HG03280 (cell line): ENCODE measurements around the gene FHOD3.
"Not testable (repeated sequence)": the region's sequence is repeated elsewhere in the genome, so short reads cannot be mapped to it uniquely, and the experiment has no call there.

ENCODE experiments used
- ATAC-seq: cut with Tn5 transposase; IDR thresholded peaks from one replicate; pipeline ENCODE4 v1.9.1; 2021; ENCODE audit warnings: mild to moderate bottlenecking, moderate library complexity; ENCODE audit not compliant: unreplicated experiment

Gene FHOD3

DNA sequence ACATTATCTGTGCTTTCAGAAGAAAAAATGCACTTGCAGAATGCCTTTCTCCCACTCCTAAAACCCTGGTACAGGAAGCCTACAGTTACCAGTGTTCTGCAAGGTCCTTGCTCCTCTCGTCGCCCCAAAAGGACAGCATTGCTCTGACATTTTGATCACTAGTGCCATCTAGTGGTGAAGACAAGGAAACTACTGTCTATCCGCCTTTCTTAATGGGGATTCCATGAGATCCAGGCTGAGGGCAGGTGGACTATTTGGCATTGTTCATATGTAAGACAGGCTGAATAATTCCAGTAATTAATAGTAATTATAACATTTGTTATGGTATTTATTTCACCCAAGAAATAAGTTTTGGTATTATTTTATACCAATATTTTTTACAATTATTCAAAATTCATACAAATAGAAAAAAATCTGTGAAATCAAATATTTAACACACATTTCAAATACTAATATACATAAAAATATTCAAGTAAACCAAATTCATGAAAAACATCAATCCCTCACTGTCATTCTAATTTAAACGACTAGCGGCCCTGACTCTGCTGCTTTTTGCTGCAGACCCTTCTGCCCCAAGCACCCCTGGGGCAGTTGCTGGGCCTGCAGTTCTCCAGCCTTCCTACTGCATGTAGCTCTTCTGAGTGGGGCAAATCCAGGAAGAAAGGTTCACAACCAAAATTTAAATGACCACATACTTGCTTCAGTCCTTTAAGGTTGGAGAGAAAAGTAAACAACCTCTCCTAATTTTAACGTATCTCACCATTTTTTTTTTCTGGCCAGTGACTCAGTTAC, 512.3 kb downstream of the FHOD3 start:
- peak; percentile 98 for ATAC-seq

DNA sequence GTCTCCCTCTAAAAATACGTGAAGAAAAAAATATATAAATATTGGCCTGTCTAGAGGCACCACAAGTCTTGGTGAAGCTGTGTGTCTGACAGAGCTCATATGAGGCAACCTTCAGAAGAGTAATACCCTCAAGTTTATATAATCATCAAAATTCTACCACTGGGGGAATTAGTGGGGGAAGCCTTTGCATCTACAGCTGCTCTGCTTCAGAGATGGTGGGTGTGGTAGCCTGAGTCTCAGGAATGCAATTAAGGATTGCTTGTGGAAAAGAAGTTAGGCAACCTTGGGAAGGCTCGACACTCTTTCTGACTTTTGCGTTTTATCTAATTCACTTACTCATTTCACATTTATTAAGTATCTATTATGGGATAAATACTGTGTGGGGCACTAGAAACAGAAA, 513.9 kb downstream of the FHOD3 start:
- ATAC-seq, result no peak

DNA sequence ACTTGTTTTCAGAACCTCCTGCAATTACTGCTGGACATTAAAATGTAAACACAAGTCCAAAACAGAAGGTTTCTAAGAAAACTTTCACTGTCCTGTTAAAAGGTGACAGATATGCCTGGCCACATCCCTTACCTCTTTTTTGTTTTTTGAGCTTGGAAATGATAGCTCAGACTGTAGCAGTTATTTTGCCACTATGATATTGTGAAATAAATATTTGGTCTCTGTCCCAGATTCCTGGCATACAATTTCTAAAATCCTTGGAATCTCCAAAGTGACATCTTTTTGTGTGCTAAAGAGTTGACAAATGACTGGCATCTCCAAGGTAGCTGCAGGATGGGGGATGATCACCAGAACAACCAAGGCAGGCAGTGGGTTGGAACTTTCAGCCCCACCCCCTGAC, 514.4 kb downstream of the FHOD3 start:
- ATAC-seq, result no peak

DNA sequence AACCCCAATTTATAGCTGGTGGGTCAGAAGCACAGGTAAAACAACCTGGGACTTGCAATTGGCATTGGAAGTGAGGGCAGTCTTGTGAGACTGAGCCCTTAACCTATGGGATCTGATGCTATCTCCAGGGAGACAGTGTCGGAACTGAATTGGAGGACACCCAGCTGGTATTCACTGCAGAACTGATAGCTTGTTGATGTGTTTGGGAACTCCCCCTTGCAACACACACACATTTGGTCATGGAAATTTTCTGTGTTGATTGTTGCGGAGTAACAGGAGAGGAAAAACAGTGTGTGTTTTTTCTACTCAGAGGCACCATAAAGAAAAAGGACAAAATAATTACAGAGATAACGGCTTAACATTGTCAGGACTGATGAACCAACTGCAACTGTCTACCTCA, 515.2 kb downstream of the FHOD3 start:
- no peak for ATAC-seq

DNA sequence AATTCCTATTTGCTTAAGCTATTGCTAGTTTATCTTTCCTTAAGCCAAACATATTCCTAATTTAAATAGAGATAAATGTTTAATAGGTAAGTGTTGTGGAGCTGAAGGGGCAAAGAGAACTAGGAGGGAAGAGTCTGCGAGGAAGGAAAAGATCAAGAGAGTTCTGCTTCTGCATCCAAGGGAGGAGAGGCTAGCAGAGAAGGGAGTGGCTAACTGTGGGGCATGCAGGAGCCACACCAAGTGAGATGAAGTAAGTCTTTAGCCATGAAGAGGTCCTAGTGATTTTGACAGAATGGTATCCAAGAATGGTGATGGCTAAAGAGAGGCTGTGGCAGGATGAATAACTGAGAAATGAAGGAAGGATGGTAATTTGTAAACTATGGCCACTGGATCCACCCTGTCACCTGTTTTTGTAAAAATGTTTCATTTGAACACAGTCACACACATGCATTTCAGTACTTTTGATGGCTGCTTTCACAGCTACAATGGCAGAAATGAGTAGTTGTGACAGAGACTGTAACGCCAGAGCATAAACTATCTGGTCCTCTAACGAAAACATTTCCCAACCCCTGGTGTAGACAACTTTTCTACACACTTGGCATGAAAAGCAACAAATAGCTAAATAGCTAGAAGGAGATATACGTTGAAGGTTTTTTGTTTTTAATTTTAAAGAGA, 515.7 kb downstream of the FHOD3 start:
- no peak for ATAC-seq

DNA sequence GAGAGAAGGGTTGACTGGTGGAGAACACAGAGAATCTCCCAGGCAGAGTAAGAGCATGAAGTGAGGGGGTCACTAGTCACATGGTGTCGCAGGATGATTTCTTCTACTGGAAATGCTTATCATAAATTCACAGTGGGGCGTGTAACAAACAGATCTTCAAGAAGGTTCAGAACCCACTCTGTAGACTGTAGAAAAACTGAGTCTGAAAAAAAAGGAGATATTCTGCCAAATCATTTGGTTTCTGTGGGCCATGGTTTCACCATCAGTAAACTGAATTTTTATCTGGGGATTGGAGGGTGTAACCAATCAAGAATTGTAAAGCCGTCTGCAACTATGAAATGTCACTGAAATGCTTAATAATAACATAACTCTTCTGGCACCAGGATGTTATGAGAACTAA, 516.3 kb downstream of the FHOD3 start:
- ATAC-seq, result no peak

DNA sequence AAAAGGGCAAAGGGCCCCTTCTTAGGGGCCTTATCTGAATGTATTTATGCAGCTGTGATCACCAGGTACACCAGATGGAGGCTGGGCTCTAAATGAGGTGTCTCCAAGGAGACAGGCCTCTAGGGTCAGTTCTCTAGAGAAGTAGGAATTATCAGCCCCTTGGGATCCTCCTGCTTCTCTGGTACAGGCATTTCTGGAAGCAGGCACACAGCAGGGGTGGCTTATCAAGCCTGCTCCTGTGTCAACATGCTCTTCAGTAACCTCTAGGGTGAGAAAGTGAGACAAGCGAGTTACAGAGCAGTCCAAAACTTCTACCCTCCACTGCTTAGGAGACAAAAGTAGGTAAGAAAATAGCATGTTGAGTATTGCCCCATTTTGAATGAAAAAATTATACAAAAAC, 517.5 kb downstream of the FHOD3 start:
- no peak for ATAC-seq

DNA sequence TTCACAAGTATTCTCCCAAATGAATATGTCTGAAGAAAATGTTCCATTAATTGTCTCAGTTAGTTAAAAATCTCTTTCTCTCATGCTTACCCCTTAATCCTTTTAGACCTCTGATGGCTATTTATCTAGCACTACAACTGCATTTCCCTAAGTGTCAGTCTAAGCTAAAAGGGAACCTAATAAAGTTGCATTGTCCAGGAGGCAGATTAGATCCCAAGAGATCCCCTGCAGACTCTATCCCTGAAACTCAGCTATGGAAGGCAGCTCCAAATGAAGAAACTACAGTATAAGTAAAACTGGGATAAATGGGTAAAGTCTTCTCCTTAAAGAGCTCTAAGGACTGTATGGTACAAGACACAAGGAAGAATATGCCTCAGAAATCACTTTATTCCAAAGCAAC, 518.6 kb downstream of the FHOD3 start:
- not testable (repeated sequence) for ATAC-seq

DNA sequence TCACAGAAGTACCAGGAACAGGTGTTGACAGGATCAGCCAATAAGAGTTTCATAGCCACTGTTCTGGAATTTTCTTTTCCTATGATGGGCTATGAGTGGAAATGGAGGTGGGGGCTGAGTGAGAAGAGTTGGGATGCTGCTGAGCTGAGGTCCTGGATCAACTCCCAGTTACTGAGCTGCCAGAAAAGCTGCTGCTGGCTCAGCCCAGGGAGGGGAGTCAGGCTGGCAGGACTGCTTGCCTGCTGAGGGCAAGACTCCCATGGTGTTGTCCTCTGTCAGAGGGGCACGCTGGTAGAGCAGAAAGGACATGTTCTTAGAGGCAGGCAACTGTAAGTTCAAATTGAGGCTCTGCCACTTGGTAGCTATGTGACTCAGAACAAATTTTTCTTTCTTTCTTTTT, 519.5 kb downstream of the FHOD3 start:
- ATAC-seq, result no peak

DNA sequence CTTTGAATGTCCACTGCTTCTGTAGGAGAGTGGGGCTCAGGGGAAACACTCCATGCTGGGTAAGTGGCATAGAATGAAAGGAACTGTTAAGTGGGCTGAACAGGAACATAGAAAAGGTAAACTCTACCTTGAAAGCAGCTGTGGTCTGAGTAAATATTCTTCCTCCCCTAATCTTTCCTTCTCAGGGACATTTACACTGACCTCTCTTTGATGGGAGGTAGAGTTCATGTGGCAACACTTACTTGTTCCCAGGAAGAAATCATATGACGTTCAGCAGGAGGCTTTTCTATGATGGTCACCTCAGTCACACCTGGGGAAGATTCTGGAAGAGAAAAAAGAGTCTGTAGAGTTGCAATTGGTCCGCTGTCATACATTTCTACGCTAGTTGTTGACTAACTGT, 521.1 kb downstream of the FHOD3 start:
- ATAC-seq, result no peak

DNA sequence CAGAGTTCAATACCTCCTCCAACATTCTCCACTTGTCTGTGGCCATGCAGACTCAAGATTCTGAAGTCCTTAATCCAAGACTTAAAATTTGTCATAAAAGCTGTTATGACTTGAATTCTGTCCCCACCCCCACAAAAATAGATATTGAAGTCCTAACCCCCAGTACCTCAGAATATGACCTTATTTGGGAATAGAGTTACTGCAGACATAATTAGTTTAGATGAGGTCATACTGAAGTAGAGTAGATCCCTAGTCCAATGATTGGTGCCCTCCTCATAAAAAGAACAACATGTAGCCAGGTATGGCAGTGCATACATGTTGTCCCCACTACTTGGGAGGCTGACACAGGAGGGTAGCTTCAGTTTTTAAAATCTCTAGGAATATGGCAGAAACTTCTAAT, 522.1 kb downstream of the FHOD3 start:
- no peak for ATAC-seq

DNA sequence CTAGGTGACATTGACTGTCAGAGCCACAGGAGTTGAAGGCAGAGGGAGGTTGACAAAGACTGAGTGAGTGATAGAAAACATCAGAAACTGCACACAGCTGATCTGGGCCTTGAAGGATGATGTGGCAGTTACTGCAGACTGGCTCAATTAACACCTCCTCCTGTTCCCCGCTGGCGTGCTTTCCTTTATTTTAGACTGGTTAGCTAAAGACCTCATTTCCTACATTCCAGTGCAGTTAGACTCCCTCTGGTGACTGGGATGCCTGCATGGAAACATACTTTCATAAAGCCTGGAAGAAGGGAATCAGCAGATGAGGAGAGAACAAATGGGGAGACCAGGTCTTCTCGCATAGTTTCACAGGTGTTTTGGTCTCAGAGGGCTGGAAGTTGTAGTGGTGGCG, 524.2 kb downstream of the FHOD3 start:
- ATAC-seq, result no peak

DNA sequence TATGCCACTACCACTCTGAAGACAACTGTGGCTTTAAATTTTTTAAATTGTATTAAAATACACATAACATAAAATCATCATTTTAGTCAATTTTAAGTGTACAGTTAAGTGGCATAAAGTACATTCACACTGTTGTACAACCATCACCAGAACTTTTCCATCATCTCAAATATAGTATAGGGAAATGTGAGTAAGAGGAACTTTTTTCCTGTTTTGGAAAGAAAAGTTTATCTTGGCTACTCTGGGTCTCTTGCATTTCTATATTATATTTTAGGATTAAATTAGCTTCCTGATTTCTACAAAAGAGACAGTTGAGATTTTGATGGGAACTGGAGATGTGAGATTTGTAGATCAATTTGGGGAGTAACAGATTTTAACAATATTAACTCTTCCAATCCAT, 528.0 kb downstream of the FHOD3 start:
- ATAC-seq, result no peak

DNA sequence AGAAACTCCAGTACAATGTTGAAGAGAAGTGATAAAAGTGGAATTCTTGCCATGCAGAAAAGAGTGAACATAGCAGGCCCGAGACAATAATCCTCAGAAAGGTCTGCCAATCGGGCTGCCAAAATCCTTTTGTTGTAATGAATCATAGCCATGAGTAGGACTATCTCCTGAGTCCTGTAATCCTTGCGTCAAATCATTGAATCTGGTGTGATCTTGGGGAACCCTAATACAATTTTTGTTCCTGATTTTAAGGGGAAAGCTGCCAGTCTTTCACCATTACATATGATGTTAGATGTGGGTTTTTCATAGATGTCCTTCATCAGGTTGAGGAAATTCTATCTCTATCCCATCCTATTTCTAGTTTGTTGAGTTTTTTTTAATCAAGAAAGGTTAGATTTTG, 529.0 kb downstream of the FHOD3 start:
- no peak for ATAC-seq

DNA sequence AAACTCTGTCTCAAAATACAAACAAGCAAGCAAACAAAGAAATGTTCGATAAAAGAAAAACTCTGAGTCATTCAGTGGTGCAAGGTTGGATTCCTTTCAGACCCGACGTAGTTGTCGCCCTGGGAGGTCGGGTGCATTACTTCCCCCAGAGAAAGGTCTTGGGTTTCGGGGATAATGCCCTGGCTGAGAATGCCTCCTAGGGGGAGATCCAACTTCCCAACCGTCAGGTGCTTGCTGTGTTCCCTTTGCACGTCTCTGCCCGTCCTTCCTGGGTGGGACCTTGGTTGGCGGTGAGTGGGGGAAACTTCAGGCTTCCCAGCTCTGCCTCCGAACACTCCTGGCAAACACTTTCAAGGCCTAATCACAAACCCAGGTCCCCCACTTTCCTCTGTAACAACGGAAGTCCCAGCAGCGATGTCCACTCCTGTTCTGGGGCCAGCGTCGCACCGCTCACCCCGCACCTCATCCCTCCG, 530.7 kb downstream of the FHOD3 start:
- no peak for ATAC-seq

DNA sequence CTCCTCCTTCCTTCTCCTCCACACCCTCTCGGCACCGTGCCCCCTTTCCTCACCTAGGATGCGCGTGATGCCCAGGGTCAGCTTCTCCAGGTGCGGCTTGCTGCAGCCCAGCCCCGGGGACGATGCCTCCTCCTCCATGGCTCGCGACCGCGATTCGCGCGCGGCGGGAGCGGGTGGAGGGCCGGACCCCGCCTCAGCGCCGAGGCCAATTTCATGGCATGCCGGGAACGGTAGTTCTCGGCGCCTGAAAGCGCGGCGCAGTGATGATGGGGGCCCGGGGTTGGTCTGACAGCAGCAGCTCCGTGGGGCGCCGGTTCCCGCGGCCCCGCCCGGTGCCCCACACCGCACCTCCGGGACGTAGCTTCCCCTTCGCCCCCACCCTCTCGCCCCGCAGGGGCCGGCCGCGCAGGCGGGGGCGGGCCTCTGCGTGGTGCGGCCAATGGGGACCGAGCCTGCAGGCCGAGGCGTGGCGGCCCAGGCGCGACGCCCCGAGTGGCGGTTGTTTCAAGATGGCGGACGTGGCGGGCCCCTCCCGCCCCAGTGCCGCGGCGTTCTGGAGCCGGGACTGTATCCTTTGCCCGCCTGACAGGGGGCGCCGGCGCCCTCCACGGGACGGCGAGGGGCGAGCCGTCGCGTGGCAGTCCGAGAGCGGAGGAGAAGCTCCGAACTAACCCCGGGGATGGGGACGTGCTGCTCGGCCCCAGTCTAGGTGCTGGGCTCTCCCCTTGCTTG, 531.3 kb downstream of the FHOD3 start, which contains the start of the genes KIAA1328 and TPGS2:
TSS of gene KIAA1328 (plus strand) at position 498 of the 732 bp plus-strand sequence. CDS start at position 510, 12 bp downstream.
TSS of gene TPGS2 (minus strand) at position 373 of the 732 bp plus-strand sequence. CDS start at position 138, 235 bp downstream.
- peak; percentile 94 for ATAC-seq
